ENCODE data around the gene TPI1.
"Not testable (repeated sequence)": the region's sequence is repeated elsewhere in the genome, so short reads cannot be mapped to it uniquely, and the experiment has no call there.

The TPI1 gene

GRCh38 chr12:6894321-6894720 lies 27.0 kb downstream of the TPI1 start:
- DNase-seq = no peak

- no peak for DNase-seq
These were observed 29.6 kb downstream of the TPI1 start for GRCh38 chr12:6896846-6897435.

- DNase-seq = no peak
These were observed 32.1 kb downstream of the TPI1 start for GRCh38 chr12:6899427-6899826.

- peak; percentile 97 for DNase-seq
These were observed 32.6 kb downstream of the TPI1 start for GRCh38 chr12:6899837-6900519.

GRCh38 chr12:6902448-6902847 lies 35.1 kb downstream of the TPI1 start:
- DNase-seq = no peak

GRCh38 chr12:6903722-6904121 lies 36.4 kb downstream of the TPI1 start:
- DNase-seq = no peak

- peak; percentile 99 for DNase-seq
These were observed 37.2 kb downstream of the TPI1 start, which contains the start of gene LRRC23 for GRCh38 chr12:6904280-6905276. Gene LRRC23, plus strand, starts transcription at chr12:6904822. Its CDS starts 812 bp downstream, at chr12:6905634.

GRCh38 chr12:6905414-6906040 lies 38.2 kb downstream of the TPI1 start:
- DNase-seq = no peak

GRCh38 chr12:6908141-6908540 lies 40.8 kb downstream of the TPI1 start:
- DNase-seq = not testable (repeated sequence)

GRCh38 chr12:6909421-6910145 lies 42.3 kb downstream of the TPI1 start:
- DNase-seq = peak; percentile 30

GRCh38 chr12:6912164-6912935 lies 45.0 kb downstream of the TPI1 start:
- DNase-seq = no peak

GRCh38 chr12:6914246-6914946 lies 47.1 kb downstream of the TPI1 start, which contains the start of gene ENO2:
Gene ENO2, plus strand, starts transcription at chr12:6914580. Its CDS starts 1,253 bp downstream, at chr12:6915833.
- peak; percentile 85 for DNase-seq

GRCh38 chr12:6914947-6915788 lies 47.8 kb downstream of the TPI1 start:
- DNase-seq = peak; percentile 62

- DNase-seq = no peak
These were observed 48.5 kb downstream of the TPI1 start for GRCh38 chr12:6915789-6916285.

- DNase-seq = no peak
These were observed 49.3 kb downstream of the TPI1 start for GRCh38 chr12:6916426-6917200.

GRCh38 chr12:6917491-6918231 lies 50.3 kb downstream of the TPI1 start:
- DNase-seq = no peak

GRCh38 chr12:6919588-6919987 lies 52.3 kb downstream of the TPI1 start:
- no peak for DNase-seq
